HEK293 (cell line): ENCODE measurements around the gene CASKIN1.
A peak's percentile ranks its signal among the peaks of the same experiment; 100 is the strongest.

Experiments
- AEBP2 ChIP-seq: fragments of 450-650 bp; formaldehyde crosslinking; IDR thresholded peaks from 2 replicates; pipeline ENCODE4 v1.5.1; 2016; ENCODE audit warnings: missing biosample characterization, missing genetic modification characterization, borderline replicate concordance
- RBAK ChIP-seq: fragments of 450-650 bp; formaldehyde crosslinking; IDR thresholded peaks from 2 replicates; pipeline ENCODE4 v1.5.1; 2016; ENCODE audit warnings: missing biosample characterization, missing genetic modification characterization
- REST ChIP-seq: fragments of 450-650 bp; formaldehyde crosslinking; IDR thresholded peaks from 2 replicates; pipeline ENCODE4 v1.5.1; 2016; ENCODE audit warnings: missing biosample characterization, missing genetic modification characterization
- TCF7L2 ChIP-seq: IDR thresholded peaks from 2 replicates; pipeline ENCODE4 v1.6.1; 2011; ENCODE audit warnings: low read depth, mild to moderate bottlenecking, inconsistent platforms, low read length, moderate library complexity, borderline replicate concordance
- ZBTB20 ChIP-seq: fragments of 450-650 bp; formaldehyde crosslinking; IDR thresholded peaks from 2 replicates; pipeline ENCODE4 v1.5.1; 2016; ENCODE audit warnings: missing biosample characterization, missing genetic modification characterization
- ZEB2 ChIP-seq: fragments of 450-650 bp; formaldehyde crosslinking; IDR thresholded peaks from 2 replicates; pipeline ENCODE4 v1.5.1; 2016; ENCODE audit warnings: missing biosample characterization, missing genetic modification characterization
- ZNF146 ChIP-seq: fragments of 450-650 bp; formaldehyde crosslinking; IDR thresholded peaks from 2 replicates; pipeline ENCODE4 v1.5.1; 2016; ENCODE audit warnings: missing biosample characterization, missing genetic modification characterization
- ZNF174 ChIP-seq: fragments of 450-650 bp; formaldehyde crosslinking; IDR thresholded peaks from 2 replicates; pipeline ENCODE4 v1.5.0; 2017; ENCODE audit warnings: missing biosample characterization, mild to moderate bottlenecking, missing genetic modification characterization
- ZNF18 ChIP-seq: fragments of 450-650 bp; formaldehyde crosslinking; IDR thresholded peaks from 2 replicates; pipeline ENCODE4 v1.5.1; 2016; ENCODE audit warnings: missing biosample characterization, missing genetic modification characterization
- ZNF184 ChIP-seq: fragments of 450-650 bp; IDR thresholded peaks from 2 replicates; pipeline ENCODE4 v1.5.1; 2018; ENCODE audit warnings: missing biosample characterization, mild to moderate bottlenecking, missing genetic modification characterization
- ZNF202 ChIP-seq: fragments of 450-650 bp; formaldehyde crosslinking; IDR thresholded peaks from 2 replicates; pipeline ENCODE4 v1.5.1; 2016; ENCODE audit warnings: missing biosample characterization, missing genetic modification characterization, borderline replicate concordance
- ZNF223 ChIP-seq: fragments of 450-650 bp; formaldehyde crosslinking; IDR thresholded peaks from 2 replicates; pipeline ENCODE4 v1.5.1; 2016; ENCODE audit warnings: missing biosample characterization, missing genetic modification characterization
- ZNF24 ChIP-seq: fragments of 450-650 bp; formaldehyde crosslinking; IDR thresholded peaks from 2 replicates; pipeline ENCODE4 v1.5.1; 2016; ENCODE audit warnings: missing biosample characterization, missing genetic modification characterization
- ZNF37A ChIP-seq: fragments of 450-650 bp; IDR thresholded peaks from 2 replicates; pipeline ENCODE4 v1.5.1; 2018; ENCODE audit warnings: missing biosample characterization, missing genetic modification characterization
- ZNF398 ChIP-seq: fragments of 450-650 bp; formaldehyde crosslinking; IDR thresholded peaks from 2 replicates; pipeline ENCODE4 v1.5.1; 2017; ENCODE audit warnings: missing biosample characterization, missing genetic modification characterization
- ZNF610 ChIP-seq: fragments of 450-650 bp; formaldehyde crosslinking; IDR thresholded peaks from 2 replicates; pipeline ENCODE4 v1.5.1; 2016; ENCODE audit warnings: missing biosample characterization, missing genetic modification characterization, borderline replicate concordance
- ZNF664 ChIP-seq: fragments of 450-650 bp; formaldehyde crosslinking; IDR thresholded peaks from 2 replicates; pipeline ENCODE4 v1.5.1; 2016; ENCODE audit warnings: missing biosample characterization, missing genetic modification characterization
- ZNF777 ChIP-seq: fragments of 450-650 bp; formaldehyde crosslinking; IDR thresholded peaks from 2 replicates; pipeline ENCODE4 v1.5.1; 2017; ENCODE audit warnings: missing biosample characterization, missing genetic modification characterization, borderline replicate concordance
- TF ChIP-seq, protein P1 (sequence below): fragments of 450-650 bp; formaldehyde crosslinking; IDR thresholded peaks from 2 replicates; pipeline ENCODE4 v1.5.1; 2016; ENCODE audit warnings: missing biosample characterization, missing genetic modification characterization
- TF ChIP-seq, protein P2 (sequence below): fragments of 450-650 bp; formaldehyde crosslinking; IDR thresholded peaks from 2 replicates; pipeline ENCODE4 v1.5.1; 2017; ENCODE audit warnings: missing biosample characterization, mild to moderate bottlenecking, missing genetic modification characterization, moderate library complexity
- TF ChIP-seq, protein P3 (sequence below): fragments of 450-650 bp; formaldehyde crosslinking; IDR thresholded peaks from 2 replicates; pipeline ENCODE4 v1.5.1; 2016; ENCODE audit warnings: missing biosample characterization, missing genetic modification characterization
- TF ChIP-seq, protein P4 (sequence below): sonication (generic); formaldehyde crosslinking; IDR thresholded peaks from 2 replicates; pipeline ENCODE4 v1.8.1; 2022; ENCODE audit warnings: mild to moderate bottlenecking, moderate library complexity, missing genetic modification reagents

Gene CASKIN1

DNA sequence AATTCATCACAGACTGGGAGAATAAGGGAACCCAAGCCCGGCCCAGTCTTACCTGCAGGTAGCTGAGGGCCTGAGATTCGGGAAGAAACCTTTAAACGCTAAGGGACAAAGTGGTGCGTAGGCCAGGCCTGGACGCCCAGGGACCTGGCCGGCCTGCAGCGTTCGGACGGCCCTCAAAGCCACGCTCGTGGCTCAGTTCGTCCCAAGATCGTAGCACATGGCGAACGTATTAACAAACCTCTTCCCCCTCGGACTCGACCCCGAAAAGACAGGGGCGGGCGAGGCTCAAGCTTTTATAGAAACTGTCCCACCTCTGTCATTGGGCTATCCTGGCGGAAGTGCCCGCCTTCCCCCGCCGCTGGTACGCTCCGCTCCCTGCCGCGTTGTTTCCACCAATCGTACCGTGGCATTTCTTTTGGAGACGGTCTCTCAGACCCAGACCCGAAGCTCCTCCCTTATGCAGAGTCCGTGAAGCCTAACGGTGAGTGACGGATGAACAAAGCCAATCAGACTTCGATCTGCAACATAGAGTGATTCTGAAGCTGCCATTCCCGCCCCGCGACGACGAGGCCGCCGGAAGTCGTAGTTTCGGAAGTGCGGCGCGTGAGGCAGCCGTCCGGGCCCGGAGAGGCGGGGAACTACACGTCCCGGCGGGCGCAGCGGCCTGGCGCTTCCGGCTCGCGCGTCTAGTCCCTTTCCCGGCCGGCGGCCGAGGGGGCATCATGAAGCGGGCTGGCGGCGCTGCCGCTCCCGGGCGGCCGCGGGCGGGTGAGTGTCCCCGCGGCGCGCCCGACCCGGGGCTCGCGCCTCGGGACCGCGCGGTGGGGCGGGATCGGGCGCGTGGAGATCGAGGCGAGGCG lies 41.1 kb downstream of the CASKIN1 start, which contains the start of gene TRAF7 (continued):
- TF ChIP-seq ZNF664 (tag by site-specific recombination) (no peak), ZNF174 (no peak), REST (tag by site-specific recombination) (peak; percentile 0; the same call in 1 of the 2 replicates), ZNF398 (tag by site-specific recombination) (no peak), AEBP2 (no peak), ZNF202 (tag by site-specific recombination) (no peak), ZNF777 (tag by site-specific recombination) (no peak), ZNF223 (tag by site-specific recombination) (no peak), ZNF146 (tag by site-specific recombination) (no peak), ZNF24 (tag by site-specific recombination) (no peak), ZEB2 (tag by site-specific recombination) (0 out of 2 replicates have a peak, but pooled peaks have one; percentile 50), ZNF18 (tag by site-specific recombination) (no peak), ZNF184 (0 out of 2 replicates have a peak, but pooled peaks have one; percentile 21), ZNF610 (tag by site-specific recombination) (peak; percentile 25; the same call in 1 of the 2 replicates), ZNF37A (no peak), TCF7L2 (no peak), ZBTB20 (peak; percentile 97), RBAK (tag by site-specific recombination) (no peak)
- TF ChIP-seq, protein P1, sequence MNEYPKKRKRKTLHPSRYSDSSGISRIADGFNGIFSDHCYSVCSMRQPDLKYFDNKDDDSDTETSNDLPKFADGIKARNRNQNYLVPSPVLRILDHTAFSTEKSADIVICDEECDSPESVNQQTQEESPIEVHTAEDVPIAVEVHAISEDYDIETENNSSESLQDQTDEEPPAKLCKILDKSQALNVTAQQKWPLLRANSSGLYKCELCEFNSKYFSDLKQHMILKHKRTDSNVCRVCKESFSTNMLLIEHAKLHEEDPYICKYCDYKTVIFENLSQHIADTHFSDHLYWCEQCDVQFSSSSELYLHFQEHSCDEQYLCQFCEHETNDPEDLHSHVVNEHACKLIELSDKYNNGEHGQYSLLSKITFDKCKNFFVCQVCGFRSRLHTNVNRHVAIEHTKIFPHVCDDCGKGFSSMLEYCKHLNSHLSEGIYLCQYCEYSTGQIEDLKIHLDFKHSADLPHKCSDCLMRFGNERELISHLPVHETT (tag by site-specific recombination): peak; percentile 39; the same call in 1 of the 2 replicates
- TF ChIP-seq, protein P2, sequence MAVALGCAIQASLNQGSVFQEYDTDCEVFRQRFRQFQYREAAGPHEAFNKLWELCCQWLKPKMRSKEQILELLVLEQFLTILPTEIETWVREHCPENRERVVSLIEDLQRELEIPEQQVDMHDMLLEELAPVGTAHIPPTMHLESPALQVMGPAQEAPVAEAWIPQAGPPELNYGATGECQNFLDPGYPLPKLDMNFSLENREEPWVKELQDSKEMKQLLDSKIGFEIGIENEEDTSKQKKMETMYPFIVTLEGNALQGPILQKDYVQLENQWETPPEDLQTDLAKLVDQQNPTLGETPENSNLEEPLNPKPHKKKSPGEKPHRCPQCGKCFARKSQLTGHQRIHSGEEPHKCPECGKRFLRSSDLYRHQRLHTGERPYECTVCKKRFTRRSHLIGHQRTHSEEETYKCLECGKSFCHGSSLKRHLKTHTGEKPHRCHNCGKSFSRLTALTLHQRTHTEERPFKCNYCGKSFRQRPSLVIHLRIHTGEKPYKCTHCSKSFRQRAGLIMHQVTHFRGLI (tag by site-specific recombination): no peak
- TF ChIP-seq, protein P3, sequence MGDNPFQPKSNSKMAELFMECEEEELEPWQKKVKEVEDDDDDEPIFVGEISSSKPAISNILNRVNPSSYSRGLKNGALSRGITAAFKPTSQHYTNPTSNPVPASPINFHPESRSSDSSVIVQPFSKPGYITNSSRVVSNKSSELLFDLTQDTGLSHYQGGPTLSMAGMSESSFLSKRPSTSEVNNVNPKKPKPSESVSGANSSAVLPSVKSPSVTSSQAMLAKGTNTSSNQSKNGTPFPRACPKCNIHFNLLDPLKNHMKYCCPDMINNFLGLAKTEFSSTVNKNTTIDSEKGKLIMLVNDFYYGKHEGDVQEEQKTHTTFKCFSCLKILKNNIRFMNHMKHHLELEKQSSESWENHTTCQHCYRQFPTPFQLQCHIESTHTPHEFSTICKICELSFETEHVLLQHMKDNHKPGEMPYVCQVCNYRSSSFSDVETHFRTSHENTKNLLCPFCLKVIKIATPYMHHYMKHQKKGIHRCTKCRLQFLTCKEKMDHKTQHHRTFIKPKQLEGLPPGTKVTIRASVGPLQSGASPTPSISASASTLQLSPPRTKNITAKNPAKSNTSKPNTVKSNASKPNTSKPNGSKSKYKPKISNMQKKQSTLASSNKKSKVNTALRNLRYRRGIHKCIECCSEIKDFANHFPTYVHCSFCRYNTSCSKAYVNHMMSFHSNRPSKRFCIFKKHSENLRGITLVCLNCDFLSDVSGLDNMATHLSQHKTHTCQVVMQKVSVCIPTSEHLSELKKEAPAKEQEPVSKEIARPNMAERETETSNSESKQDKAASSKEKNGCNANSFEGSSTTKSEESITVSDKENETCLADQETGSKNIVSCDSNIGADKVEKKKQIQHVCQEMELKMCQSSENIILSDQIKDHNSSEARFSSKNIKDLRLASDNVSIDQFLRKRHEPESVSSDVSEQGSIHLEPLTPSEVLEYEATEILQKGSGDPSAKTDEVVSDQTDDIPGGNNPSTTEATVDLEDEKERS (tag by site-specific recombination): no peak
- TF ChIP-seq, protein P4, sequence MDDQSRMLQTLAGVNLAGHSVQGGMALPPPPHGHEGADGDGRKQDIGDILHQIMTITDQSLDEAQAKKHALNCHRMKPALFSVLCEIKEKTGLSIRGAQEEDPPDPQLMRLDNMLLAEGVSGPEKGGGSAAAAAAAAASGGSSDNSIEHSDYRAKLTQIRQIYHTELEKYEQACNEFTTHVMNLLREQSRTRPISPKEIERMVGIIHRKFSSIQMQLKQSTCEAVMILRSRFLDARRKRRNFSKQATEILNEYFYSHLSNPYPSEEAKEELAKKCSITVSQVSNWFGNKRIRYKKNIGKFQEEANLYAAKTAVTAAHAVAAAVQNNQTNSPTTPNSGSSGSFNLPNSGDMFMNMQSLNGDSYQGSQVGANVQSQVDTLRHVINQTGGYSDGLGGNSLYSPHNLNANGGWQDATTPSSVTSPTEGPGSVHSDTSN (CRISPR knock-in tag): peak; percentile 93
